Stomach (tissue), 4 donors: ENCODE data around the gene SETD6.

Source experiments
- POLR2A ChIP-seq, 4 donors: fragments of 450-650 bp; IDR thresholded peaks; one replicate each; pipeline ENCODE4 v1.6.1; 2016; ENCODE audit warnings: antibody characterized with exemption in 4 of 4, control low read depth in 2 of 4, mild to moderate bottlenecking in 1 of 4, moderate library complexity in 1 of 4
- POLR2AphosphoS5 ChIP-seq, 3 donors: sonication (generic); formaldehyde crosslinking; IDR thresholded peaks; one replicate each; pipeline ENCODE4 v1.6.1; 2016; ENCODE audit warnings: antibody characterized with exemption in 3 of 3
- TF ChIP-seq, protein P1 (sequence below), 7 experiments: fragments of 450-650 bp in 4 of 7; fragments of 200-600 bp in 3 of 7; sonication (generic) in 3 of 7; IDR thresholded peaks; one replicate each; pipeline ENCODE4 v1.5.1; 2016 to 2019; ENCODE audit warnings: antibody characterized with exemption in 7 of 7, control low read depth in 2 of 7, mild to moderate bottlenecking in 1 of 7

DNA sequence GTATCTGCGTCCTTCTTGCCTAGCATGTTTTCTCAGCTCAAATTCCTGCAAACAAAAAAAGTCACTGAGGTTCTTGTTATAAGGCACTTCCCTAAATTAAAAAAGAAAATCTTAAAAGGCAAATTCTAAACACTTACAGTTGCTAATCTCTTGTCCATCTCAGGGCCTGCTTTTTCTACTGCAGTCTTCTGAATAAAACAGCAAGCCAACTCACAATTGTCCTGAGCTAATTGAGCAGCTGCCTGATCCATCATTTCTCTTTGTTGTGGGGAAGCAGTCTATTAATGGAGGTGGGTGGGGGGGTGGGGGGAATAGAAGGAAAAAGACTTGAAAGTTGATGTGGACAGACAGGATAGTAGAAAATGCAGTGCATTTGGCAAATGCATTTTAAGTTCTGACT is 27.0 kb downstream of the SETD6 start:
- TF ChIP-seq, protein P1, sequence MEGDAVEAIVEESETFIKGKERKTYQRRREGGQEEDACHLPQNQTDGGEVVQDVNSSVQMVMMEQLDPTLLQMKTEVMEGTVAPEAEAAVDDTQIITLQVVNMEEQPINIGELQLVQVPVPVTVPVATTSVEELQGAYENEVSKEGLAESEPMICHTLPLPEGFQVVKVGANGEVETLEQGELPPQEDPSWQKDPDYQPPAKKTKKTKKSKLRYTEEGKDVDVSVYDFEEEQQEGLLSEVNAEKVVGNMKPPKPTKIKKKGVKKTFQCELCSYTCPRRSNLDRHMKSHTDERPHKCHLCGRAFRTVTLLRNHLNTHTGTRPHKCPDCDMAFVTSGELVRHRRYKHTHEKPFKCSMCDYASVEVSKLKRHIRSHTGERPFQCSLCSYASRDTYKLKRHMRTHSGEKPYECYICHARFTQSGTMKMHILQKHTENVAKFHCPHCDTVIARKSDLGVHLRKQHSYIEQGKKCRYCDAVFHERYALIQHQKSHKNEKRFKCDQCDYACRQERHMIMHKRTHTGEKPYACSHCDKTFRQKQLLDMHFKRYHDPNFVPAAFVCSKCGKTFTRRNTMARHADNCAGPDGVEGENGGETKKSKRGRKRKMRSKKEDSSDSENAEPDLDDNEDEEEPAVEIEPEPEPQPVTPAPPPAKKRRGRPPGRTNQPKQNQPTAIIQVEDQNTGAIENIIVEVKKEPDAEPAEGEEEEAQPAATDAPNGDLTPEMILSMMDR (IDR thresholded peaks at IDR 0.05): no peak
- TF ChIP-seq POLR2AphosphoS5 (IDR thresholded peaks at IDR 0.05): no peak
- no peak for TF ChIP-seq POLR2A (IDR thresholded peaks at IDR 0.05)
